Measurements from ENCODE around the gene PKNOX2.

The PKNOX2 gene

GRCh38 chr11:125174686-125175085 lies 10.1 kb downstream of the PKNOX2 start:
- no peak for DNase-seq

- DNase-seq = no peak
Observed at GRCh38 chr11:125175166-125175565, 10.6 kb downstream of the PKNOX2 start.

- no peak for DNase-seq
Observed at GRCh38 chr11:125175896-125176575, 11.5 kb downstream of the PKNOX2 start.

- no peak for DNase-seq
Observed at GRCh38 chr11:125176866-125177265, 12.3 kb downstream of the PKNOX2 start.

- no peak for DNase-seq
Observed at GRCh38 chr11:125177543-125177942, 13.0 kb downstream of the PKNOX2 start.

GRCh38 chr11:125179346-125179745 lies 14.8 kb downstream of the PKNOX2 start:
- no peak for DNase-seq

GRCh38 chr11:125179895-125180294 lies 15.3 kb downstream of the PKNOX2 start:
- DNase-seq = no peak

GRCh38 chr11:125180413-125181305 lies 16.1 kb downstream of the PKNOX2 start:
- DNase-seq = no peak

- no peak for DNase-seq
Observed at GRCh38 chr11:125182573-125182972, 18.0 kb downstream of the PKNOX2 start.

GRCh38 chr11:125183641-125184040 lies 19.1 kb downstream of the PKNOX2 start:
- DNase-seq = no peak

- DNase-seq = no peak
Observed at GRCh38 chr11:125188021-125188420, 23.5 kb downstream of the PKNOX2 start.

- DNase-seq = no peak
Observed at GRCh38 chr11:125190566-125190965, 26.0 kb downstream of the PKNOX2 start.

- DNase-seq = no peak
Observed at GRCh38 chr11:125192183-125192582, 27.6 kb downstream of the PKNOX2 start.

- no peak for DNase-seq
Observed at GRCh38 chr11:125192717-125193415, 28.3 kb downstream of the PKNOX2 start.

- no peak for DNase-seq
Observed at GRCh38 chr11:125193416-125193726, 28.8 kb downstream of the PKNOX2 start.

- no peak for DNase-seq
Observed at GRCh38 chr11:125193841-125194240, 29.3 kb downstream of the PKNOX2 start.

GRCh38 chr11:125199915-125200314 lies 35.4 kb downstream of the PKNOX2 start:
- DNase-seq = no peak

- no peak for DNase-seq
Observed at GRCh38 chr11:125200441-125200840, 35.9 kb downstream of the PKNOX2 start.

GRCh38 chr11:125201525-125202141 lies 37.1 kb downstream of the PKNOX2 start:
- no peak for DNase-seq

- no peak for DNase-seq
Observed at GRCh38 chr11:125202362-125202880, 37.9 kb downstream of the PKNOX2 start.

GRCh38 chr11:125202977-125203376 lies 38.4 kb downstream of the PKNOX2 start:
- DNase-seq = no peak

GRCh38 chr11:125207866-125208425 lies 43.4 kb downstream of the PKNOX2 start:
- DNase-seq = no peak

- DNase-seq = no peak
Observed at GRCh38 chr11:125210066-125210465, 45.5 kb downstream of the PKNOX2 start.
